Ramos (cell line): Measurements from ENCODE around the gene SEMA3B.

Source experiments
- in situ Hi-C: fragments of 300-500 bp; cut with MboI; formaldehyde crosslinking; loops from one replicate; pipeline ENCODE4 v1.14.3; 2022; ENCODE audit warnings: low sequenced_read_pairs; ENCODE audit not compliant: unreplicated experiment

Gene SEMA3B

DNA sequence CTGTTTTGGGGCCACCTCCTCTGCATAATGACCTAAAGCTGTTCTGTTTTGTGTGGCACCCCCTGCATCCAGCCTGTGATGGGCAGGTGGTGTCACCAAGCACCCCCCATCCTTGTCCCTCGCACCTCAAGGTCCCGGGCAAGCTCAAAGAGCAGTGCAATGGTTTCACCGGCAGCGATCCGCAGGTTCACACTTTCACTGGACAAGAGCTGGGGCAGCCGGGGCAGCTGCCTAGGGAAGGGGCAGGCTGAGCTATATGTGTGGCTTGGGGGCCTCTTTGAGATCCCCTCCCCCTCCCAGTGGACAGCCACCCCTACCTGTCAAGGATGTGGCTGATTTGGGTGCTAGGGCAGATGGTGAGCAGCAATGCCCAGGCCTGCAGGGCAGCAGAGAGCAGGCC lies 20.2 kb downstream of the SEMA3B start:
- in situ Hi-C loops: no loop called here

DNA sequence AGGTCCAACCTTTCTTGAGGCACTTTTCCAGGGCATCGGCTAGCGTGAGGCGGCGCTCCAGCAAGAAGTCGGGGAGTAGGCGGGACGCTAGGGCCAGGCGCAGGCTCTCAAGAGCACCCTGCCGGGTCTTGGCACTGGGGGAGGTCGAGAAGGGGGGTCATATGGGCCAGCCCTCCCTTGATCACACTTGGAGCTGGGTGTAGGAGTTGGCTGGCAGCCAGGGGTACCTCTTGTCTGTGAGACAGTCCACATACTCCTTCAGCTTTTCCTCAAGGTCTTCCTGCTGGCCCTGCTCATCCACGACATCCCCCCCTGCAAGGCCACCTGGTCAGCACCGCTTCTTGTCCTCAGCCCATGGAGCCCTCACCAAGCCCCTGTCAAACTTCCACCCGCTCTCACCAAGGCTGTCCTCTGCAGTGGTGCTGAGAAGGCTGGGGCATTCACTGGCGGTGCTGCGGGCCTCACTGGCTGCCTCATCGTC lies 21.3 kb downstream of the SEMA3B start:
- in situ Hi-C loops: no loop called here

DNA sequence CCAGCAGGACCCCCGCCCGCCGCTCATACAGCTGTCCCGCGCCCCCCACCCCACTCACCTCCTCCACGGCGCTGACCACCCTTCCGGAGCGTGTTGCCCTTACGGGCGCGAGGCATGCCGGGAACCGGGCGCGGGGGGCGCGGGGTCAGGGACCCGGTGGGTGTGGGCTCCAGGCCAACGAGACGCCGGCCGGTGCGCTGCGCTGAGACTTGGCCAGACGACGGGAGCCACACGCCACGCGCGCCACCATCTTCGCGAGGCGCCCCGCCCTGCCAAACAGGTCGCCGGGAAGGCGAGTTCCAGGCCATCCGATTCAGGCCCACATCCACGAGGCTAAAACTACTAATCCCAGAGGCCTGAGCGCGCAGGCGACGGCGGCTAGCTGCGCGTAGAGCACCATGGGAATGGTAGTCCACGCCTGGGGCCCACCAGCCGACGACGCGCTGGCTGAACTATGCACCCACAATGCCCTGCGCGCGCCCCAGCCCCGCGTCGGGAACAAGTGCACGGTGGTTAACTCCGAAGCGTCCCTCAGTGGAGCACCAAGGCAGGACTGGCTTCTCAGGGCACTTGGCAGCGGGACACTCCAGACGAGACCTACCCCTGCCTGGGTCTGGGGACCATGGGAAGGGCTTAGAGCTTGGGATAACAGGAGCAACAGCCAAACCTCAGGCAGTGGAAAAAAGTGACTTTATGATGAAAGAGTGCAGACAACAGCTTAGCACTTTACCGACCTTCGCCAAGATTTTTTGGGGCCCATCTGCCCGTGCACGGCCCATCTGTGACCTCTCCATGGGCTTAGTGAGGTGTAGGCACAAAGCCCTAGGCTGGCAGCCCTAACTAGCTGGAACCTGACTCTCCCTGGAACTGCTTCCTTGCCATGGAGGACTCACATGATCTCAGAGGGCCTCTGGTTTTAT lies 23.5 kb downstream of the SEMA3B start, which contains the start of gene IFRD2:
Gene IFRD2 (minus strand): TSS at position 271 of the 920 bp plus-strand sequence. CDS start 155 bp downstream, at position 116.
- in situ Hi-C loops: no loop called here

DNA sequence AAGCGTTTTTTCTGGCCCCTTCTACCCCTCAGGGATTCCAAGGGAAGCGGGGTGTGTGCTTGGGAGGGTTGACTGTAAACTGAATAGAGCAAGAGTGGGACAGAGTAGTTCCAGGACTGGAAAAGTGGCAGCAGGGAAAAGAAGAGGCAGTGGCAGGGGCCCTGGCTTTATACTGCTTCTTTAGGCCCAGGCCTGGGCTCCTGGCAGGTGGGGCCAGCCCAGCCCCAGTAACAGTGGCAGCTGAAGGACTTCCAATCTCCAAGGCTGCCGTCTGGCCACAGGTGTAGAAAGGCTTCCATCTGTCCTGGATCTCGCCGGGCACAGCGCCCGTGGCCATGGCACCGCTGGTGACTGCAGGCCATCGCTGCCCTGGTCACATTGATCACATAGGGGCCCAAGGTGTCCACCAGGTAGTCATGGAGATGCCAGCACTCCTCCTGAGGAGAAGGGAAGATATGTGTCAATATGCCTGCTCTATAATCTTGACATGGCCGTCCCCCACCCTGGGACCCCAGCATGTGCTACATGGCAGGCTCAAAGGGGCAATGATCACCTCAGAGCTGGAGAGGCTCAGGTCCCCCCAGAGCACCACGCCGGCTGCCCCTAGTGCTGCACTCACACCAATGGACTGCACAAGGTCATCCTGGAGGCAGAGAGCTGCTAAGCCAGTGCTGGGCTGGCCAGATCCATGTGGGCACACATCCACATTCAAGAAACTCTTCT lies 24.3 kb downstream of the SEMA3B start:
- in situ Hi-C loops: no loop called here

DNA sequence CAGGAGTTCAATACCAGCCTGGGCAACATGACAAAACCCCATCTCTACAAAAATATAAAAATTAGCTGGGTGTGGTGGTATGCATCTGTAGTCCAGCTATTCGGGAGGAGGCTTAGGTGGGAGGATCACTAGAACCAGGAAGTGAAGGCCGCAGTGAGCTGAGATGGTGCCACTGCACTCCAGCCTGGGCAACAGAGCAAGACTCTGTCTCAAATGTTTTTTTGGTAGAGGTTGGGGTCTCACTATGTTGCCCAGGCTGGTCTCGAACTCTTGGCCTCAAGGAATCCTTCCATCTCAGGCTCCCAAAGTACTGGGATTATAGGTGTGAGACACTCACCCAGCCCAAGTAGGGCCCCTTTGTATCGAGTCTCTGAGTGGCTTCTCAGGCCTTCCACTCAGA lies 25.1 kb downstream of the SEMA3B start:
- in situ Hi-C loops: no loop called here

DNA sequence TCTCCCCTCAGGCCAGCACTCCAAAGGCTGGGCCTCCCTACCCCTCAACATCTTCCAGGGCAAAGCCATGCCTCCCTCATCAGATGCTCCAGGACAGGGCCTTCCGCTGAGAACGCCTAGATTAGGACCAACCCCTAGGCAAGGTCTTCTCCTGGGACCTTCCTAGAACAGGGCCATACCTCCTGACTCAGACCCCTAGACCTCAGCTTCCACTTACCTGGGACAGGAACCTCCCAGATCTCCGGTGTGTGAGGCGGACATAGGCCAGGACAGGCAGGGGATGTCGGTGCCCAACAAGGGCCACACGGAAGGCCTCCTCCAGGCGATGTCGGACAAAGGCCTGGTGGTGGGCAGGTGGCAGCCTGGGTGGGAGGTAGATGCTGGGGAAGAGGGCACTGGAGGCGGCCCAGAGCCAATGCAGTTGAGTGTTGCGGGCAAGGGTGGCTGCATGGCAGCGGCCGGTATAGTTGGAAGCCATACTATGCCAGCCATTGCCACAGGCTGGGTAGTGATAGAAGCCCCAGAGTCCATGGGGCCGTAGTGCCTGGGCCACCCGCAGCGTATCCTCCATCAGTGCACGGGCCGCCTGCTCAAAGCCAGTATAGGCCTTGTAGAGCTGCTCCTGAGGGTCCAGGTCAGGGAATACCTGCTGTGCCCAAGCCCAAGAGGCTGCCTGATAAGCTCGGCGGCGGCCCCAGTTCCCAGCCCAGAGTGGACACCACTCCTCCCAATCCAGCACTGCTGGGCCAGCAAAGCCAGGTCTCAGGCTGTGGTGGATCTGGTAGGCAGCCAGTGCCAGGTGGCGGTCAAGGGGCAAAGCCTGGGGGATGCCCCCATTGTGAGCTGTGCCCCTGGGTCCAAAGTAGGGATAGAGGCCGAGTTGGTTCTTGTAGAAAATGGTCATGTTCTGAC lies 25.8 kb downstream of the SEMA3B start:
- in situ Hi-C loops: no loop called here

DNA sequence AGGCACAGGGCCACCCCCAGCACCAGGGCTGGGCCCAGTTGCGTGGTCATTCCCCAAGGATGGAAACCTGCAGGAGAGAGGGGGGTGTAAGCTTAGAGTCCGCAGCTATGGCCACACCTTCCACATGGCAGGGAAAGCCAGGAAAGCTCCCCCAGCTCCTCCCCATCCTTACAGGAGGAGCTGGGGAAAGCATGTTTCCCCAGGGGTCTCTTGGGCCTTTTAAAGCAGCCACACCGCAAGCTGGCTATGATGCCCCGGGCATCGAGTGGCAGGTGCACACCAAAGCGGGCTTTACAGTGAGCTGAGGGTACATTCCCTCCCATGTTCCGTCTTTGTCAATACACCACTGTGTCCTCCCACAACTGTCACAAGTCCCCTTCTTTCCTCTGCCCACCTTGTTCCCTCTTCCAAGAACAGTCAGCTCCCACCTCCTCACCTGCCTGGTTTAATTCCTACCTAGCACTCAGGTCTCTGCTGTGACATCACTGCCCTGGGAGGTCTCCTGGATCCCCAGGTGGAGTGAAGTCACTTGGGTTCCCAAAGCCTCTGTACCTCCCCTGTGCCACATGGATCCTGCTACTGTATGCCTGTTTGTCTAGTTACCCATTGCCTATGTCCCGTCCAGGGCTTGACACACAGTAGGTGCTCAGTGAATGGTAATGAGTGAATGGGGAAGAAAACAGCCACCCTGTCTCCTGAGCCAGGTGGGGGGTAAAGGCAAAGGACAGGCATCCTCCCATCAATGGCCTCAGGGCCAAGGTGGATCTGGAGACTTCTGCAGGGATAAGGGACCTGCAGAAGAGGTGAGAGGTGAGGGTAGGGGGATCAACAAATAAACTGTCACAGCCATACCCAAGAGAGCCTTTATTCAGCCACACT lies 26.8 kb downstream of the SEMA3B start:
- in situ Hi-C loops: no loop called here

DNA sequence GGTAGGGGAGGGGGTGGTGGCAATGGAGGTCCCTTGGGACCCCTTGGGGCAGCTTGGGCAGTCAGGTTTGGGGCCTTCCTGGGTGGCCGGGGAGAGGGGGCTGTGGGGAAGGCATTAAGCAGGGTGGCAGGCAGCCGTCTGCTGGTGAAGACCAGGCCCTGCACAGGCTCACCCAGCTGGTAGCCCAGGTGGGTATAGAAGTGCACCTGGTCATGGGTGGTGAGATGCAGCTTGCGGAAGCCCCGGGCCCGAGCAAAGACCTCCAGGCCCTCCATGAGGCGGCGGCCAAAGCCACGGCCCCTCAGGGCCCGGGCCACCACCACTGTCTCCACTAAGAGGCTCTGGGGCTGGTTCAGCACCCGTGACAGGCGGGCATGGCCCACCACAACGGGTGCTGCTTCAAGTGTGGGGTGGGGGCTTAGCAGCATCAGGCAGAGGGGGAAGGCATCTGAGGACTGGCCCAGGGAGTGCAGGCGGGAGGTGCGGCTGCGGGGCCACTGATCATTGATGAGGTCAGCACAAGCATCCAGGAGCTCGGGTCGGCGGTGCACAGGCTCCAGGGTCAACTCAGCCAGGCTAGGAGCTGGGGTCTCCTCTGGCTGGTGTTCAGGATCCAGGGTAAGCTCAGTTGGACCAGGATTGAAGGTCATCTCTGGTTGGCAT lies 27.9 kb downstream of the SEMA3B start:
- in situ Hi-C loops: no loop called here

DNA sequence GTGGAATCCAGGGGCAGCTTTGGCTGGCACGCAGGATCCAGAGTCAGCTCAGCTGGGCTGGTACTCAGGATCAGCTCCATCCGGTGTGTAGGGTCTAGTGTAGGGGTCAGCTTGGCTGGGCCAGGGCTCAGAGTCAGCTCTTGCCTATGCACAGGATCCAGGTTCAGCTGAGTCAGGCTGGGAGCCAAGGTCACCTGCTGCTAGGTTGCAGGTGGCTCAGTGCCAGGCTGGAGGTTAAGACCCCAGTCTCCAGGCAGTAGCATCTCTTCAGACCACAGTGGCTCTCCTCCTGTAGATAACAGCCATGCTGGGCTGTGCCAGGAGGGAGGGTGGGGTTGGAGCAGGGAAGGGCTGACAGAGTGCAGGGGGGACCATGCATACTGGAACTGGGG lies 28.4 kb downstream of the SEMA3B start:
- in situ Hi-C loops: no loop called here

DNA sequence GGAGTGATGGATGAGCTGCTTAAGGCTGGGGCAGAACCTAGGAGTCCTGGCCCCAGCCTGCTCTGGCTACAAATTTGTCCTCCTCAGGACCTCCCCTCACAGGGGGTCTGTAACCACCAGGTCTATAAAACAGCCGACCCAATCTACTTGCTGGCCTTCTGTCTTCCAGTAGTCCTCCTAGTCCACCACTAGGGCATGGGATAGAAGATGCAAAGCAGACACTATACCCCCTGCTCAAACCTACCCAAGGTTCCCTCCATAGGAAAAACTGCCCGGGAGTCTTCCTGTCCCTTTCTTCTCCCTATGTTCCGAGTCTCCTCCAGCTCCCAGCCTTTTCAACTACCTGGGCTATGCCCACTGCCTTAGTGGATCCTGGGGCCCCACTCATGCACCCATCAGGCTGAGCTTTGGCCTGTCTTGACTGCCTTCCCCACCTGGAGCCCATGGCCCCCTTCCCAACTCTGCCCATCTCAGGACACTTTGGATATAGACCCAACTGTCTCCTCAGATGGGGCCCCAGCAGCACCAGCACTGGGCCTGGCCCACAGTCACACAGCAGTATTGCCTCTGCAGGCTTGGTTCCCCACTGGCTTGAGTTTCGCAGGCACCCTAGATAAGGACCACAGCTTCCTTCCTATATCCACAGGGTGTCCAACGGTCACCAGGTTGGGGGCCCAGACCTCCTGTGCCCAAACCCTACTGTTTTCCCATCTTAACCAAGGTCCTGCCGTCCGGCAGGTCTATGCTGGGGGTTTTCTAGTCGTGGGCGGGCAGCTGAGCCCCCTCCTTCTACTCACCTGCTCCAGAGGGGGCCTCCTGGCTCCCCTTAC lies 29.2 kb downstream of the SEMA3B start:
- in situ Hi-C loops: no loop called here

DNA sequence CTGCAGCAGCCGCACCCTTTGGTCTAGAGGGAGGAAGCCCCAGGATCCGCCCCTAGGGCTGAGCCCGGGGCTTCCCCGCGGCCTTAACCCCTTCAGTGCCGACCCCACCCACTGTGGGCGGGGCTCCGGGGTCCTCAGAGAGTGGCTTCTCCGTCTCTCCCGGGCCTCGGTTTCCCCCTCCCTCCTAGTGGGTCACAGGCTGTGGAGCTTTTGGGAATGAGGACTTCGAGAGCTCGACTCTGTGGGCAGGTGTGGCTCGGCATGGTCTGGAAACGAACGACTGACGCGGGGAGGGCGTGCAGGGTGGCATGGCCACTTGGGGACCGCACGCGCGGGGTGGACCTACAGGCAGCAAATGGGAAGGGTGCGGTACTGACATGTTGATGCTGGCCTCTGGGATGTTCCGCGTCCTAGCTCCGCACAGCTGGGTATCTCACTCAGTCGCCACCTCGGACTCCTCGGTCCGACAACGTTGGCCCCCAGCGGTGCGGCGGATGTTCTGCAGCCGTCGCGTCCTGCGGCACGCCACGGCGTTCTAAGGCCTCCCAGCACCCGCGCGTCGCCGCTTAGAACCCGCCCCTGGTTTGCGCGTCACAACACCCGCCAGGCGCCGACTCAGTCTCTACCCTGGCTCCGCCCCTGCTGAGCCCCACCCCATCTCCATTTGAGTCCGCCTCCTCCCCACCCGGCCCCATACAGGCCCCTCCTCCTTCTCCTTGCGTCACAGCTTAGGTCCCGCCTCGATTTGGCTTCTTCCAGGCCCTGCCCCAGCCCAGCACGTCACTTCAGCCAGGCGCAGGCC lies 30.1 kb downstream of the SEMA3B start, which contains the start of the genes HYAL3 and NAA80:
Gene HYAL3 (minus strand): TSS at position 570 of the 802 bp plus-strand sequence. CDS start 3,803 bp downstream, outside the sequence.
Gene NAA80 (minus strand): TSS at position 570 of the 802 bp plus-strand sequence. CDS start 1,942 bp downstream, outside the sequence.
- in situ Hi-C loops: no loop called here

DNA sequence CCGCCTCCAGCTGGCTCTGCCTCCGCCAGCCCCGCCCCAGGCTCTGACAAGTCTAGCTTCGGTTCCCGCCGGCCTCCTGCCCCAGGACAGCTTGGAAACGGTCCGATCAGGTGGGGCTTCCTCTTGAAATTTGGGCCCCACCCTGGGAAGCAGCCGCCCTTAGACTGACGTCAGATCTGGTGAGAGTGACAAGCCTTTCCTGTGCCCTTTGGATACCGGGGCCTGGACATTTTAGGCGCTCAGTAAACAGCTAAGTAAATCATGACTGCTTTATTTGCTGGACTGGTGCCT lies 30.6 kb downstream of the SEMA3B start:
- in situ Hi-C loops: no loop called here

DNA sequence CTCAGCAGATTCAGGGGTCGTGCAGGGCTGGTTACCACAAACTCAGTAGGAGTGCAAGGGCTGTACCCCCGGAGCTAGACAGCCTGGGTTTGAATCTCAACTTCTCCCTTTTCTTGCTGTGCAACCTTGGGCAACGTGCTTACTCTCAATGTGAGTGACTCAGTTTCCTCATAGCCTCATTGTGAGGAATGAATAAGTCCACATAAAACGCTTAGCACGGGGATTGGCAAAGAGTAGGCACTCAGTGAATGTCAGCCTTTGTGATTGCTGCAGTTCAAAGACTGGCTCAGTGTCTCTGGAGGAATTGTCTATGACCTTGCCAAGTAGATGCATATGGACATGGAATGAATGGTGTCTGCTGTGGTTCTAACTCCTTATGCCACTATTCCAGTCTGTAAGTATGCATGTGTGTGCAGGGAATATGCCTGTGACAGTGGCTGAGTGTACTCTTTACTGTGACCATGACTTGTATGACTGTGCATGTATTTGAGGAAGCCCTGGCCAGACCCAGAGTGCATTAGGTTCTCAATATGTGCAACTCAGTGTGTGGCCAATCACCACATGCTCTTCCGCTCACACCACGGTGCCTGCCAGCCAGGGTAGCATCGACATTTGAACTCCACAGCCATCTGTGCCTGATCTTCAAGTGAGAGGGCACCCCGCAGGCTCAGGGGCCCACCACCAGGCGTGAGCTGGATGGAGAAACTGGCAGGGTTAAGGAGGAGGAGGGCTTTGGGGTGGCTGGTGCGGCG lies 31.2 kb downstream of the SEMA3B start:
- in situ Hi-C loops: no loop called here

DNA sequence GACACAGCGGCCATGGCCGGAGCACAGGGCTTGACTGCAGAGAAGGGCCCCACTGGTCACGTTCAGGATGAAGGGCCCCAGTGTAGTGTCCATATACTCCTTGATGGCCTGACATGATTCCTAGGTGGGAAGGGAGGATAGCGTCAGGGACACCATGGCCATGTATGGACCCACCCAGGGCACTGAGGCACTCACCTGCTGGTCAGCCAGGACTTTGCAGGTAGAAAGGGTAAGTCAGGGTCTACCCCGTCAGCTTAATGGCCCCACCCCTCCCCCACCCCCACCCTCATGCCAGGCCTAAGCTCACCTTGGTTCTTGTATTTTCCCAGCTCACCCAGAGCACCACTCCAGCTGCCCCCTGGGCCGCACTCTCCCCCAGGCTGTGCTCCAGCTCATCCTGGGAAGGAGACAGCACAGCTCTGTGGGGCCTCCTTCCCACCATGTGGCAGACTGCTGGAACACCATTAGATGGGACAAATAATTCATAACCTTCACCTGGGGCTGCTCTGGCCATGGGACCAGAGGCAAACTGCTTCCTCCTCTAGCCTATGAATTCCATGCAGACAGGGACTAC lies 31.8 kb downstream of the SEMA3B start:
- in situ Hi-C loops: no loop called here

DNA sequence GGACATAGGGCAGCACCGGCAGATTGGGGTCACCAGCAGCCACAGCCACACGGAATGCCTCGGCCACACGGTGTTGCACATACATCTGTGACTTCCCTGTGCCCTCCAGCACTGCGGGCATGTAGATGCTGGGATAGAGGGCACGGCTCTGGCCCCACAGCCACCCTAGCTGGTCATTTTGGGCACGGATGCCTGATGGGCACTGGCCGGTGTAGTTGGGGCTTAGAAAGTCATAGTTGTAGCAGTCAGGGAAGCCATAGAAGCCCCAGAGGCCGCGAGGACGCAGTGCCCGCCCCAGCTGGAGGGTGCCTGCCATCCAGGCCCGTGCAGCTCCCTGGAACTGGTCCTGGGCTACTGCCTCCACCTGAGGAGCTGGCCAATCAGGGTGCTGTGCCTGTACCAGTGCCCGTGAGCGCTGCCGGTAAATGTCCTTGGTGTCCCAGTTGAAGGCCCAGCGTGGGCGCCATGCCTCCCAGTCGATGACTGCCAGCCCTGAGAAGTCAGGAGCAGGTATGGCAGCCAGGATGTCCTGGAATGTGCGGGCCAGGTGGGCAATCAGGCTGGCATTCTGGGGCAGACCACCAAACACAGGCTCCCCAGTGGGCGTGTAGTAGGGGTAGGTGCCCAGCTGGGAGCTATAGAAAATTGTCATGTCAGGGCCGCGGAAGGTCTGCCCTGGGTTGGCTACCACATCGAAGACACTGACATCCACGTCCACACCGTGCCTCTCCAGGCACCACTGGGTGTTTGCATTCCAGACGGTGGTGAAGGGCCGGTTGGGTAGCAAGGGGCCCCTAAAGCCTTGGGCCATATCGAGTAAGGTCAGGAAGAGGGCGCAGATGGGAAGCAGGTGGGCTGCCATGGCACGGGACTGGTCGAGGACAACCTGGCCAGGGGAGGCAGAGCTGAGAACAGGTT lies 33.4 kb downstream of the SEMA3B start:
- in situ Hi-C loops: no loop called here
